ENCODE results near the gene C4A.
"Not testable (repeated sequence)": the region's sequence is repeated elsewhere in the genome, so short reads cannot be mapped to it uniquely, and the experiment has no call there.

C4A gene

GRCh38 chr6:32035283-32036013 lies 53.6 kb downstream of the C4A start:
- not testable (repeated sequence) for DNase-seq (ENCODE audit: low spot score)

- not testable (repeated sequence) for DNase-seq (ENCODE audit: low spot score)
Observed at GRCh38 chr6:32037136-32037535, 55.3 kb downstream of the C4A start.

GRCh38 chr6:32037598-32038524 lies 56.0 kb downstream of the C4A start, which contains the start of gene CYP21A2:
CYP21A2 (plus strand) TSS chr6:32038415; CDS start chr6:32038423, 8 bp downstream.
- DNase-seq (ENCODE audit: low spot score) = not testable (repeated sequence)

- not testable (repeated sequence) for DNase-seq (ENCODE audit: low spot score)
Observed at GRCh38 chr6:32038878-32039277, 57.0 kb downstream of the C4A start.

- DNase-seq (ENCODE audit: low spot score) = not testable (repeated sequence)
Observed at GRCh38 chr6:32039321-32040274, 57.7 kb downstream of the C4A start.

GRCh38 chr6:32040299-32041049 lies 58.6 kb downstream of the C4A start:
- DNase-seq (ENCODE audit: low spot score) = not testable (repeated sequence)

- not testable (repeated sequence) for DNase-seq (ENCODE audit: low spot score)
Observed at GRCh38 chr6:32041050-32041321, 59.1 kb downstream of the C4A start.

GRCh38 chr6:32041385-32041784 lies 59.5 kb downstream of the C4A start:
- DNase-seq (ENCODE audit: low spot score) = not testable (repeated sequence)

GRCh38 chr6:32042276-32042675 lies 60.4 kb downstream of the C4A start:
- DNase-seq (ENCODE audit: low spot score) = not testable (repeated sequence)

- DNase-seq (ENCODE audit: low spot score) = not testable (repeated sequence)
Observed at GRCh38 chr6:32043589-32044380, 61.9 kb downstream of the C4A start.

GRCh38 chr6:32044916-32045315 lies 63.1 kb downstream of the C4A start:
- not testable (repeated sequence) for DNase-seq (ENCODE audit: low spot score)

GRCh38 chr6:32045811-32046449 lies 64.1 kb downstream of the C4A start:
- no peak for DNase-seq (ENCODE audit: low spot score)

GRCh38 chr6:32046450-32047083 lies 64.7 kb downstream of the C4A start:
- no peak for DNase-seq (ENCODE audit: low spot score)

GRCh38 chr6:32047084-32047478 lies 65.2 kb downstream of the C4A start:
- DNase-seq (ENCODE audit: low spot score) = no peak

GRCh38 chr6:32047539-32047854 lies 65.6 kb downstream of the C4A start:
- no peak for DNase-seq (ENCODE audit: low spot score)

GRCh38 chr6:32047855-32048766 lies 66.3 kb downstream of the C4A start:
- peak; percentile 60 for DNase-seq (ENCODE audit: low spot score)

GRCh38 chr6:32049149-32049548 lies 67.3 kb downstream of the C4A start:
- DNase-seq (ENCODE audit: low spot score) = not testable (repeated sequence)

- not testable (repeated sequence) for DNase-seq (ENCODE audit: low spot score)
Observed at GRCh38 chr6:32049736-32050135, 67.9 kb downstream of the C4A start.

All from activated CD4-positive, alpha-beta T cell treated with anti-CD3 and anti-CD28 coated beads, Interleukin-2, Interleukin-4, amounts not matched to agents 100 ng/mL and 50 ng/mL, durations not matched to agents 16 hours and 8 hours (primary cell).